Neural crest cell (in vitro differentiated cells): ENCODE results near the gene SNRNP35. TPM values are rescaled to one million over a fixed set of nuclear protein-coding genes. Genes with fewer than 3 reads are reported as not detected.

ENCODE experiments used
- DNase-seq: peaks from one replicate; pipeline ENCODE4 v3.0.0; 2021; ENCODE audit warnings: low read depth, mixed read lengths, low spot score
- H3K27ac Mint-ChIP-seq: one replicate; pipeline ENCODE4 v1.8.0; 2021; ENCODE audit warnings: mild to moderate bottlenecking, mixed read lengths; ENCODE audit not compliant: unreplicated experiment
- H3K27me3 Mint-ChIP-seq: 2 replicates; pipeline ENCODE4 v1.8.0; 2021; ENCODE audit warnings: low read depth, mild to moderate bottlenecking, mixed read lengths
- H3K36me3 Mint-ChIP-seq: 2 replicates; pipeline ENCODE4 v1.8.0; 2021; ENCODE audit warnings: low read depth, mild to moderate bottlenecking, mixed read lengths
- H3K4me1 Mint-ChIP-seq: 2 replicates; pipeline ENCODE4 v1.8.0; 2021; ENCODE audit warnings: mixed read lengths
- H3K4me3 Mint-ChIP-seq: one replicate; pipeline ENCODE4 v1.8.0; 2021; ENCODE audit warnings: mild to moderate bottlenecking, mixed read lengths
- H3K9me3 Mint-ChIP-seq: 2 replicates; pipeline ENCODE4 v1.8.0; 2021; ENCODE audit warnings: mixed read lengths
- total RNA-seq: library from RNA; stranded (reverse); gene quantifications from 2 replicates; pipeline ENCODE4 v1.2.1, GENCODE V29; 2021
- TF ChIP-seq, protein P1 (sequence below): fragments of 200-600 bp; sonication (generic); conservative IDR thresholded peaks from 2 replicates; pipeline ENCODE4 v1.5.0; 2021; ENCODE audit warnings: antibody characterized with exemption, mild to moderate bottlenecking

The SNRNP35 gene
- total RNA-seq, 1 donor from 2014 or later = 25.1 TPM

GRCh38 chr12:123441523-123442164 is 16.3 kb upstream of the SNRNP35 start:
- TF ChIP-seq, protein P1, sequence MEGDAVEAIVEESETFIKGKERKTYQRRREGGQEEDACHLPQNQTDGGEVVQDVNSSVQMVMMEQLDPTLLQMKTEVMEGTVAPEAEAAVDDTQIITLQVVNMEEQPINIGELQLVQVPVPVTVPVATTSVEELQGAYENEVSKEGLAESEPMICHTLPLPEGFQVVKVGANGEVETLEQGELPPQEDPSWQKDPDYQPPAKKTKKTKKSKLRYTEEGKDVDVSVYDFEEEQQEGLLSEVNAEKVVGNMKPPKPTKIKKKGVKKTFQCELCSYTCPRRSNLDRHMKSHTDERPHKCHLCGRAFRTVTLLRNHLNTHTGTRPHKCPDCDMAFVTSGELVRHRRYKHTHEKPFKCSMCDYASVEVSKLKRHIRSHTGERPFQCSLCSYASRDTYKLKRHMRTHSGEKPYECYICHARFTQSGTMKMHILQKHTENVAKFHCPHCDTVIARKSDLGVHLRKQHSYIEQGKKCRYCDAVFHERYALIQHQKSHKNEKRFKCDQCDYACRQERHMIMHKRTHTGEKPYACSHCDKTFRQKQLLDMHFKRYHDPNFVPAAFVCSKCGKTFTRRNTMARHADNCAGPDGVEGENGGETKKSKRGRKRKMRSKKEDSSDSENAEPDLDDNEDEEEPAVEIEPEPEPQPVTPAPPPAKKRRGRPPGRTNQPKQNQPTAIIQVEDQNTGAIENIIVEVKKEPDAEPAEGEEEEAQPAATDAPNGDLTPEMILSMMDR = no peak
- no peaks in the 10 kb centered on the region for H3K36me3 Mint-ChIP-seq

DNA sequence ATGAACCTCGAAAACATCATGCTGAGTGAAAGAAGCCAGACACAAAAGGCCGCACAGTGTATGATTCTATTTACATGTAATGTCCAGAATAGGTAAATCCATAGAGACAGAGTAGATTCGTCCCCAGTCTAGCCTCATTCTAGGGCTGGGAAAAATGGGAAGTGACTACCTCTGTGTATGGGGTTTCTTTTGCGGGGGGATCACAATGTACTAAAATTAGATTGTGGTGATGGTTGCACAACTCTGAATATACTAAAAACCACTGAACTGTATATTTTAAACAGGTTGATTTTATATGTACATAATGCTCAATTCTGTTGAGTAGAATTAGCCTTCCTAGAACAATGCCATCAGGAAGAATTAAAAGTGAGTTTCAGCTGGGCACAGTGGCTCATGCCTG is 15.2 kb upstream of the SNRNP35 start:
- Mint-ChIP-seq H3K4me1 (no peaks in the 10 kb centered on the region), H3K36me3 (no peaks in the 10 kb centered on the region), H3K9me3 (no peaks in the 10 kb centered on the region), H3K27me3 (no peaks in the 10 kb centered on the region), H3K27ac (no peak overlapping the region), H3K4me3 (no peak overlapping the region)
- TF ChIP-seq, protein P1 = no peak
- no peak for DNase-seq

More at GRCh38 chr12:123441523-123442164, 16.3 kb upstream of the SNRNP35 start:
- no peak for DNase-seq
- Mint-ChIP-seq H3K27ac (no peak overlapping the region), H3K4me3 (no peak overlapping the region), H3K4me1 (no peaks in the 10 kb centered on the region), H3K9me3 (no peaks in the 10 kb centered on the region), H3K27me3 (peaks cover 5% of the 10 kb centered on the region)

GRCh38 chr12:123444092-123445026 is 13.6 kb upstream of the SNRNP35 start:
- no peak for DNase-seq
- H3K9me3 Mint-ChIP-seq = no peaks in the 10 kb centered on the region
- no peaks in the 10 kb centered on the region for H3K36me3 Mint-ChIP-seq
- no peak overlapping the region for H3K4me3 Mint-ChIP-seq
- TF ChIP-seq, protein P1 = no peak
- H3K27ac Mint-ChIP-seq = no peak overlapping the region
- H3K27me3 Mint-ChIP-seq = no peaks in the 10 kb centered on the region
- H3K4me1 Mint-ChIP-seq = no peaks in the 10 kb centered on the region

DNA sequence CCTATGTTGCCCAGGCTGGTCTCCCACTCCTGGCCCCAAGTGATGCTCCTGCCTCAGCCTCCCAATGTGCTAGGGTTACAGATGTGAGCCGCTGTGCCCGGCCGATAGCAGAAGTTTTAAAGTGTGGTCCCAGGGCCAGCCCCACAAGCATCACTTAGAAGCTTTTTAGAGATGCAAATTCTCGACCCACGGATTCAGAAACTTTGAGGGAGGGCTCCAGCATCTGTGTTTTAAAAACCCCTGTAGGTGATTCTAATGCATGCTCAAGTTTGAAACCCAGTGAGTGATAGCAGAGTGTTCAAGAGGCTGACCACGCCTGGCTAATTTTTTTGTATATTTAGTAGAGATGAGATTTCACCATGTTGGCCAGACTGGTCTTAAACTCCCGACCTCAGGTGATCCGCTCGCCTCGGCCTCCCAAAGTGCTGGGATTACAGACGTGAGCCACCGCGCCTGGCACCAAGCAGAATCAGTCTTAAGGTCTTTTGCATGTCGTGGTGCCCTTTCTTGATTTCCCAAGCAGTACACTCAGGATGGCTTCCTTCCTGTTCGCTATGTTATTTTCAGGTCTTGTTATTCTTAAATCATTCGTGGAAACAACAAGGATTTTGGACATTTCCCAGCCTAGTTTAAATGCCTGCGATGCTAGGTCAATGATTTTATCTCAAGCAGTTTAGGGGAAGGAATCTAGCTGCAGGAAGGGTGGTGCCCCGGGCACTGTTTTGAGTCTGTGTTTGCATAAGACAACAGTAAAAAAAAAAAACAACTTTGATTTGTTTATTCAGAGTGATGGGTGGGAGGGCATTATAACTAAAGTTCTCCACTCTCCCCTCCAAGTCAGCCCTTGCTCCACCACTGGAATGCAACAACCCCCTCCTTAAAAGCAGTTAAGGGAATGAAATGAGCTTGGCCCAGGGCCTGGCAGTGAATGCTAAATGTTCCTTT is 12.3 kb upstream of the SNRNP35 start:
- DNase-seq = no peak
- no peaks in the 10 kb centered on the region for H3K27me3 Mint-ChIP-seq
- no peaks in the 10 kb centered on the region for H3K4me1 Mint-ChIP-seq
- no peak overlapping the region for H3K27ac Mint-ChIP-seq
- TF ChIP-seq, protein P1 = no peak
- no peak overlapping the region for H3K4me3 Mint-ChIP-seq
- H3K36me3 Mint-ChIP-seq = no peaks in the 10 kb centered on the region
- H3K9me3 Mint-ChIP-seq = no peaks in the 10 kb centered on the region

GRCh38 chr12:123446333-123446713 is 11.6 kb upstream of the SNRNP35 start:
- H3K4me3 Mint-ChIP-seq = no peak overlapping the region
- no peaks in the 10 kb centered on the region for H3K9me3 Mint-ChIP-seq
- TF ChIP-seq, protein P1 = no peak
- no peaks in the 10 kb centered on the region for H3K27me3 Mint-ChIP-seq
- DNase-seq = no peak
- no peaks in the 10 kb centered on the region for H3K4me1 Mint-ChIP-seq
- no peaks in the 10 kb centered on the region for H3K36me3 Mint-ChIP-seq
- H3K27ac Mint-ChIP-seq = no peak overlapping the region
